A375 (cell line): ENCODE results near the gene TPRG1L. TPM values are rescaled to one million over a fixed set of nuclear protein-coding genes. Genes with fewer than 3 reads are reported as not detected.

ENCODE experiments used
- total RNA-seq: library from RNA; depleted of rRNA; stranded (reverse); fragments of >200 nt; shearing (Covaris generic); gene quantifications from 2 replicates; pipeline ENCODE4 v1.2.3, GENCODE V29; 2014; rRNA removed

TPRG1L gene
- total RNA-seq = 4.6 and 6.0 TPM in 2 replicates

GRCh38 chr1:3624200-3625136 lies at the start of gene TPRG1L:
TPRG1L (plus strand) TSS chr1:3625015; CDS start chr1:3625073, 58 bp downstream.

GRCh38 chr1:3611170-3612019 lies 13.4 kb upstream of the TPRG1L start, which contains the start of gene MEGF6:
MEGF6 (minus strand) TSS chr1:3611508; CDS start chr1:3611268, 240 bp downstream.

GRCh38 chr1:3649342-3650247 lies 24.8 kb downstream of the TPRG1L start, which contains the start of gene WRAP73:
WRAP73 (minus strand) TSS chr1:3650103; CDS start chr1:3649999, 104 bp downstream.

GRCh38 chr1:3651930-3652547 lies 27.2 kb downstream of the TPRG1L start, which contains the start of gene TP73:
TP73 (plus strand) TSS chr1:3652516; CDS start chr1:3682366, 29,850 bp downstream.

Other genes starting within 250 kb of the TPRG1L start
- 0.05 TPM in 1 of 2 replicates, not detected in the other for gene ARHGEF16, start 170.3 kb upstream of the TPRG1L start, total RNA-seq
- 1.0 and 1.3 TPM in 2 replicates for gene MEGF6, start 13.5 kb upstream of the TPRG1L start, total RNA-seq
- 55.3 and 68.7 TPM in 2 replicates for gene WRAP73, start 25.1 kb downstream of the TPRG1L start, total RNA-seq
- 4.5 and 7.4 TPM in 2 replicates for gene TP73, start 27.5 kb downstream of the TPRG1L start, total RNA-seq
- not detected in 2 replicates for gene CCDC27, start 127.4 kb downstream of the TPRG1L start, total RNA-seq
- gene SMIM1, start 147.7 kb downstream of the TPRG1L start, total RNA-seq = not detected in 2 replicates
- 53.4 and 60.4 TPM in 2 replicates for gene LRRC47, start 171.5 kb downstream of the TPRG1L start, total RNA-seq
- 21.0 and 32.8 TPM in 2 replicates for gene CEP104, start 232.2 kb downstream of the TPRG1L start, total RNA-seq
- 6.1 and 6.6 TPM in 2 replicates for gene DFFB, start 232.5 kb downstream of the TPRG1L start, total RNA-seq